Stomach (tissue), 9 donors: ENCODE results near the gene ERC2. TPM values are rescaled to one million over a fixed set of nuclear protein-coding genes. Genes with fewer than 3 reads are reported as not detected.

Source experiments
- DNase-seq, 2 donors: peaks; one replicate each; pipeline versions ENCODE4 v3.0.0 to v3.0.0-alpha.2; 2013 to 2019
- H3K27ac ChIP-seq, 5 donors: fragments of 200-600 bp in 4 of 5; sonication (generic) in 4 of 5; one replicate each; pipeline ENCODE4 v1.5.1; 2013 to 2019; ENCODE audit warnings: mild to moderate bottlenecking in 1 of 5, moderate library complexity in 1 of 5
- H3K27me3 ChIP-seq, 3 donors: fragments of 200-600 bp; sonication (generic); one replicate each; pipeline ENCODE4 v1.5.1; 2017 to 2019; ENCODE audit warnings: mixed run types in 1 of 3
- H3K36me3 ChIP-seq, 4 donors: fragments of 200-600 bp; sonication (generic); 1 replicate in 3 of 4; 2 replicates in 1 of 4; pipeline ENCODE4 v1.5.1; 2016 to 2019
- H3K4me1 ChIP-seq, 4 donors: fragments of 200-600 bp; sonication (generic); one replicate each; pipeline ENCODE4 v1.5.1; 2016 to 2019
- H3K4me3 ChIP-seq, 4 donors: fragments of 200-600 bp; sonication (generic) in 3 of 4; one replicate each; pipeline ENCODE4 v1.5.1; 2016 to 2019; ENCODE audit warnings: mild to moderate bottlenecking in 1 of 4
- H3K9me3 ChIP-seq, 4 donors: fragments of 200-600 bp; sonication (generic); one replicate each; pipeline ENCODE4 v1.5.1; 2016 to 2019
- CTCF ChIP-seq, 7 experiments: fragments of 450-650 bp in 4 of 7; fragments of 200-600 bp in 3 of 7; sonication (generic) in 3 of 7; IDR thresholded peaks; one replicate each; pipeline ENCODE4 v1.5.1; 2016 to 2019; ENCODE audit warnings: antibody characterized with exemption in 7 of 7, control low read depth in 2 of 7, mild to moderate bottlenecking in 1 of 7
- EP300 ChIP-seq: sonication (generic); formaldehyde crosslinking; IDR thresholded peaks from one replicate; pipeline ENCODE4 v1.6.1; 2017; ENCODE audit warnings: antibody characterized with exemption
- POLR2A ChIP-seq, 4 donors: fragments of 450-650 bp; IDR thresholded peaks; one replicate each; pipeline ENCODE4 v1.6.1; 2016; ENCODE audit warnings: antibody characterized with exemption in 4 of 4, control low read depth in 2 of 4, mild to moderate bottlenecking in 1 of 4, moderate library complexity in 1 of 4
- POLR2AphosphoS5 ChIP-seq, 3 donors: sonication (generic); formaldehyde crosslinking; IDR thresholded peaks; one replicate each; pipeline ENCODE4 v1.6.1; 2016; ENCODE audit warnings: antibody characterized with exemption in 3 of 3
- WGBS, 5 donors: extraction: QIAGEN DNeasy Blood & Tissue Kit in 3 of 5; methylation state at CpG; one replicate each; pipeline versions ENCODE4 v1.1.5 to v1.1.7; 2013 to 2018; 5-methylcytosine and 5-hydroxymethylcytosine counted together
- intact Hi-C: fragments of 100-400 bp; cut with DNase I; formaldehyde crosslinking; loops from one replicate; pipeline ENCODE4 v1.15.1; 2023; ENCODE audit warnings: low total_unique reads
- polyA plus RNA-seq, 3 donors: library from polyadenylated mRNA; stranded (reverse); fragments of 200-250 nt; gene quantifications; one replicate each; pipeline ENCODE4 v1.2.3, GENCODE V29; 2013
- total RNA-seq, 5 donors: library from RNA; depleted of rRNA; stranded (reverse); fragments of >200 nt; gene quantifications; one replicate each; pipeline versions ENCODE4 v1.1.0 to v1.2.3, GENCODE V29; 2014 to 2016
- donor health status: healthy with polysubstance abuse.
- donor health status: Bipolar disorder and iron deficiency.
- donor health status: healthy.

Gene ERC2
- total and polyA plus RNA-seq, 8 donors, result 0.43 to 3.1 (median 1.3) TPM; not detected in 2

GRCh38 chr3:56428667-56429066, 39.6 kb downstream of the ERC2 start:
- WGBS, 5 donors, result 31 to 43% (median 37%) methylated on average over 6 of the region's 6 CpGs
- peak in 1 of 2 donors; percentile 34 for DNase-seq

GRCh38 chr3:56424885-56425284, 43.4 kb downstream of the ERC2 start:
- Histone ChIP-seq H3K36me3 (no peaks in the 10 kb centered on the region), H3K27ac (no peak overlapping the region), H3K4me3 (no peak overlapping the region), H3K4me1 (no peaks in the 10 kb centered on the region), H3K27me3 (no peaks in the 10 kb centered on the region), H3K9me3 (no peaks in the 10 kb centered on the region)
- TF ChIP-seq CTCF (IDR thresholded peaks at IDR 0.05), result no peak
- intact Hi-C loops, result no loop called here
- no peak for DNase-seq
- WGBS, 5 donors, result 87 to 91% (median 88%) methylated on average over 3 of the region's 3 CpGs

More at GRCh38 chr3:56428667-56429066, 39.6 kb downstream of the ERC2 start:
- H3K27me3 ChIP-seq, result no peaks in the 10 kb centered on the region
- H3K4me1 ChIP-seq, result no peaks in the 10 kb centered on the region
- peaks cover 0 to 10% (median 0%) of the 10 kb centered on the region in 4 donors for H3K9me3 ChIP-seq
- intact Hi-C loops, result no loop called here
- no peaks in the 10 kb centered on the region for H3K36me3 ChIP-seq
- no peak for TF ChIP-seq CTCF (IDR thresholded peaks at IDR 0.05)
- TF ChIP-seq POLR2A (IDR thresholded peaks at IDR 0.05), result no peak
- TF ChIP-seq POLR2AphosphoS5 (IDR thresholded peaks at IDR 0.05), result no peak
- no peak for TF ChIP-seq EP300
- no peak overlapping the region for H3K27ac ChIP-seq
- no peak overlapping the region for H3K4me3 ChIP-seq

- Histone ChIP-seq H3K27ac (no peak overlapping the region), H3K4me1 (no peaks in the 10 kb centered on the region), H3K27me3 (no peaks in the 10 kb centered on the region), H3K4me3 (no peak overlapping the region), H3K36me3 (no peaks in the 10 kb centered on the region), H3K9me3 (no peaks in the 10 kb centered on the region)
- TF ChIP-seq EP300 (no peak), CTCF (IDR thresholded peaks at IDR 0.05) (no peak), POLR2AphosphoS5 (IDR thresholded peaks at IDR 0.05) (no peak), POLR2A (IDR thresholded peaks at IDR 0.05) (no peak)
- intact Hi-C loops, result no loop called here
- WGBS, 5 donors, result 48 to 63% (median 59%) methylated on average over 1 of the region's 1 CpG
- no peak for DNase-seq
These were observed 43.9 kb downstream of the ERC2 start for GRCh38 chr3:56424336-56424735.

- H3K27me3 ChIP-seq, result no peaks in the 10 kb centered on the region
- no peak for DNase-seq
- TF ChIP-seq POLR2A (IDR thresholded peaks at IDR 0.05), result no peak
- no peak for TF ChIP-seq EP300
- no peak for TF ChIP-seq POLR2AphosphoS5 (IDR thresholded peaks at IDR 0.05)
- no peak for TF ChIP-seq CTCF (IDR thresholded peaks at IDR 0.05)
- H3K4me1 ChIP-seq, result no peaks in the 10 kb centered on the region
- H3K9me3 ChIP-seq, result no peaks in the 10 kb centered on the region
- intact Hi-C loops, result no loop called here
- no peaks in the 10 kb centered on the region for H3K36me3 ChIP-seq
- no peak overlapping the region for H3K27ac ChIP-seq
- no peak overlapping the region for H3K4me3 ChIP-seq
- WGBS, 5 donors, result 80 to 85% (median 83%) methylated on average over 5 of the region's 5 CpGs
These were observed 44.6 kb downstream of the ERC2 start for GRCh38 chr3:56423661-56424099.
